HCT116 (cell line): ENCODE results near the gene RNASEH2C. TPM values are rescaled to one million over a fixed set of nuclear protein-coding genes. Genes with fewer than 3 reads are reported as not detected.

Experiments
- ATAC-seq: fragments of 200-7000 bp; cut with Tn5 transposase; 2 replicates; pipeline ENCODE4 v1.9.1; 2020; ENCODE audit warnings: mild to moderate bottlenecking, moderate library complexity
- BruUV-seq: library from RNA; stranded (reverse); fragments of 400-500 nt; replicated peaks from 2 replicates; lab custom pipeline; 2021; lab: Mats Ljungman, UMichigan
- CTCF ChIA-PET: fragments of 300-600 bp; sonication (Branson Sonifier 250); formaldehyde crosslinking; loops from one replicate; lab custom pipeline; 2021; ENCODE audit warnings: antibody characterized with exemption; lab: Charles Lee
- POLR2A ChIA-PET: fragments of 300-600, 350-600 bp; sonication (Branson Sonifier 250); formaldehyde crosslinking; loops from one replicate; lab custom pipeline; 2021; ENCODE audit warnings: antibody characterized with exemption; lab: Charles Lee
- RAD21 ChIA-PET, 2 experiments: fragments of 300-600 bp; sonication (Branson Sonifier 250); formaldehyde crosslinking; loops; one replicate each; lab custom pipeline; 2023; ENCODE audit warnings: low total read pairs in 2 of 2; ENCODE audit not compliant: uncharacterized antibody in 2 of 2, unreplicated experiment in 2 of 2, low non-redundant PET in 1 of 2; lab: Charles Lee
- DNase-seq: peaks from one replicate; pipeline ENCODE4 v3.0.0-alpha.2; 2010; ENCODE audit warnings: low read depth, low spot score
- H2AFZ ChIP-seq: fragments of 200-600 bp; shearing (Covaris generic), sonication (generic); 2 replicates; pipeline ENCODE4 v1.6.1; 2017; ENCODE audit warnings: low read depth, mixed run types, mixed read lengths, antibody characterized with exemption, low read length; ENCODE audit not compliant: poor library complexity, severe bottlenecking
- H3K27ac ChIP-seq: 2 replicates; pipeline ENCODE4 v1.5.1; 2012; ENCODE audit warnings: low read depth, low read length
- H3K27me3 ChIP-seq: fragments of 200-600 bp; sonication (generic); 2 replicates; pipeline ENCODE4 v1.6.1; 2016; ENCODE audit warnings: mixed run types, low read length, mixed read lengths; ENCODE audit not compliant: insufficient read depth
- H3K36me3 ChIP-seq, 2 experiments: fragments of 200-500 bp in 1 of 2; fragments of 200-600 bp in 1 of 2; sonication (Bioruptor generic) in 1 of 2; sonication (generic) in 1 of 2; 2 replicates each; pipeline versions ENCODE4 v1.5.1 to v1.6.1; 2014 to 2016; ENCODE audit warnings: low read length in 2 of 2, inconsistent platforms in 1 of 2, mixed read lengths in 1 of 2, mixed run types in 1 of 2; ENCODE audit not compliant: insufficient read depth in 2 of 2, control insufficient read depth in 1 of 2
- H3K4me1 ChIP-seq, 2 experiments: fragments of 200-600 bp in 1 of 2; sonication (generic) in 1 of 2; 2 replicates each; pipeline versions ENCODE4 v1.5.1 to v1.6.1; 2012 to 2017; ENCODE audit warnings: low read length in 2 of 2, inconsistent platforms in 1 of 2, mild to moderate bottlenecking in 1 of 2, mixed read lengths in 1 of 2, mixed run types in 1 of 2, moderate library complexity in 1 of 2; ENCODE audit not compliant: insufficient read depth in 2 of 2, control insufficient read depth in 1 of 2
- H3K4me2 ChIP-seq: fragments of 200-600 bp; sonication (generic); 2 replicates; pipeline ENCODE4 v1.6.1; 2017; ENCODE audit warnings: mixed run types, low read length, mixed read lengths
- H3K4me3 ChIP-seq, 2 experiments: fragments of 200-600 bp in 1 of 2; sonication (generic) in 1 of 2; replicated peaks in 1 of 2; 2 replicates each; pipeline ENCODE4 v1.5.1; 2011 to 2016; ENCODE audit warnings: low read length in 2 of 2, control low read depth in 1 of 2, low read depth in 1 of 2, mild to moderate bottlenecking in 1 of 2, mixed read lengths in 1 of 2, mixed run types in 1 of 2
- H3K79me2 ChIP-seq: fragments of 200-600 bp; sonication (generic); 2 replicates; pipeline ENCODE4 v1.6.1; 2017; ENCODE audit warnings: mild to moderate bottlenecking, mixed run types, low read length, moderate library complexity, mixed read lengths; ENCODE audit not compliant: insufficient read depth
- H3K9ac ChIP-seq: fragments of 200-600 bp; sonication (generic); 2 replicates; pipeline ENCODE4 v1.6.1; 2016; ENCODE audit warnings: low read length, mixed read lengths
- H3K9me2 ChIP-seq: fragments of 200-600 bp; sonication (generic), shearing (Covaris generic); 2 replicates; pipeline ENCODE4 v1.6.1; 2017; ENCODE audit warnings: mixed run types, mild to moderate bottlenecking, moderate library complexity; ENCODE audit not compliant: insufficient read depth
- H3K9me3 ChIP-seq, 2 experiments: fragments of 200-500 bp in 1 of 2; fragments of 200-600 bp in 1 of 2; sonication (Bioruptor generic) in 1 of 2; sonication (generic) in 1 of 2; 2 replicates each; pipeline ENCODE4 v1.6.1; 2014 to 2017; ENCODE audit warnings: low read length in 2 of 2, mixed read lengths in 2 of 2, inconsistent platforms in 1 of 2, low read depth in 1 of 2, mild to moderate bottlenecking in 1 of 2, mixed run types in 1 of 2, moderate library complexity in 1 of 2; ENCODE audit not compliant: control insufficient read depth in 1 of 2, insufficient read depth in 1 of 2
- H4K20me1 ChIP-seq: fragments of 200-600 bp; sonication (generic), shearing (Covaris generic); 2 replicates; pipeline ENCODE4 v1.6.1; 2017; ENCODE audit warnings: mixed run types, mild to moderate bottlenecking, moderate library complexity; ENCODE audit not compliant: insufficient read depth
- ATF3 ChIP-seq: IDR thresholded peaks from 2 replicates; pipeline ENCODE4 v1.6.1; 2012
- CBX3 ChIP-seq: IDR thresholded peaks from 2 replicates; pipeline ENCODE4 v1.6.1; 2012; ENCODE audit warnings: low read depth
- CEBPB ChIP-seq: IDR thresholded peaks from 2 replicates; pipeline ENCODE4 v1.6.1; 2012; ENCODE audit warnings: low read depth
- EZH2 ChIP-seq: fragments of 200-600 bp; sonication (generic); IDR thresholded peaks from 2 replicates; pipeline ENCODE4 v1.6.1; 2017; ENCODE audit warnings: antibody characterized with exemption, mixed run types
- FOSL1 ChIP-seq: IDR thresholded peaks from 2 replicates; pipeline ENCODE4 v1.6.1; 2012; ENCODE audit warnings: low read depth
- MAX ChIP-seq: IDR thresholded peaks from 2 replicates; pipeline ENCODE4 v1.6.1; 2012
- RAD21 ChIP-seq: IDR thresholded peaks from 2 replicates; pipeline ENCODE4 v1.6.1; 2012; ENCODE audit warnings: low read depth, mild to moderate bottlenecking
- SP1 ChIP-seq: IDR thresholded peaks from 2 replicates; pipeline ENCODE4 v1.6.1; 2012; ENCODE audit warnings: low read depth
- SRF ChIP-seq: IDR thresholded peaks from 2 replicates; pipeline ENCODE4 v1.6.1; 2012; ENCODE audit warnings: low read depth
- TCF7L2 ChIP-seq: IDR thresholded peaks from 2 replicates; pipeline ENCODE4 v1.7.0; 2011; ENCODE audit warnings: borderline replicate concordance, inconsistent platforms; ENCODE audit not compliant: insufficient read depth, insufficient read length; ENCODE audit errors: extremely low read depth
- YY1 ChIP-seq: IDR thresholded peaks from 2 replicates; pipeline ENCODE4 v1.6.1; 2011; ENCODE audit warnings: low read length, low read depth, moderate library complexity, mild to moderate bottlenecking; ENCODE audit not compliant: insufficient replicate concordance; ENCODE audit errors: extremely low read depth
- ZNF274 ChIP-seq: fragments of 200-500 bp; sonication (Bioruptor generic); IDR thresholded peaks from 2 replicates; pipeline ENCODE4 v1.6.1; 2014; ENCODE audit warnings: mild to moderate bottlenecking, low read depth, low read length, inconsistent platforms
- intact Hi-C: fragments of 100-400 bp; cut with micrococcal nuclease; formaldehyde crosslinking; loops from 2 replicates; pipeline ENCODE4 v1.10.0; 2022
- total RNA-seq: library from RNA; stranded (reverse); gene quantifications from one replicate; pipeline ENCODE4 v1.2.1, GENCODE V29; 2021; ENCODE audit not compliant: unreplicated experiment
- TF ChIP-seq, protein P1 (sequence below), 3 experiments: fragments of 200-600 bp in 1 of 3; sonication (generic) in 1 of 3; IDR thresholded peaks in 2 of 3; conservative IDR thresholded peaks in 1 of 3; 2 replicates each; pipeline ENCODE4 v1.5.1; 2012 to 2017; ENCODE audit warnings: low read depth in 2 of 3, low read length in 2 of 3, antibody characterized with exemption in 1 of 3, borderline replicate concordance in 1 of 3, control low read depth in 1 of 3, mild to moderate bottlenecking in 1 of 3, mixed read lengths in 1 of 3, mixed run types in 1 of 3, moderate library complexity in 1 of 3; ENCODE audit not compliant: insufficient read depth in 1 of 3

Gene RNASEH2C
- total RNA-seq, 1 experiment from 2014 or later: 28.5 TPM

- Histone ChIP-seq H3K4me1 (peaks cover 9 to 10% of the 10 kb centered on the region in 2 experiments; a peak in 3 of 4 replicates), H3K9ac (no peak overlapping the region), H2AFZ (no peak overlapping the region), H3K4me2 (no peak overlapping the region), H3K9me3 (no peaks in the 10 kb centered on the region), H4K20me1 (no peaks in the 10 kb centered on the region), H3K79me2 (no peaks in the 10 kb centered on the region), H3K36me3 (no peaks in the 10 kb centered on the region), H3K4me3 (no peak overlapping the region), H3K9me2 (no peaks in the 10 kb centered on the region), H3K27me3 (no peaks in the 10 kb centered on the region), H3K27ac (no peak overlapping the region)
- intact Hi-C loops: no loop called here
- BruUV-seq: no TSS peak
- ChIA-PET POLR2A (interaction anchor here (0.9 kb wide), 1 partner anchor 14 kb away, joined by 3 read pairs; no protein-coding TSS in a partner anchor), RAD21 (no interaction called here), CTCF (no interaction called here)
- TF ChIP-seq ATF3 (no peak), ZNF274 (no peak), RAD21 (no peak), EZH2 (no peak), CEBPB (no peak), FOSL1 (no peak), CBX3 (no peak), YY1 (no peak), TCF7L2 (no peak), SRF (no peak), SP1 (no peak), MAX (no peak)
- TF ChIP-seq, protein P1, sequence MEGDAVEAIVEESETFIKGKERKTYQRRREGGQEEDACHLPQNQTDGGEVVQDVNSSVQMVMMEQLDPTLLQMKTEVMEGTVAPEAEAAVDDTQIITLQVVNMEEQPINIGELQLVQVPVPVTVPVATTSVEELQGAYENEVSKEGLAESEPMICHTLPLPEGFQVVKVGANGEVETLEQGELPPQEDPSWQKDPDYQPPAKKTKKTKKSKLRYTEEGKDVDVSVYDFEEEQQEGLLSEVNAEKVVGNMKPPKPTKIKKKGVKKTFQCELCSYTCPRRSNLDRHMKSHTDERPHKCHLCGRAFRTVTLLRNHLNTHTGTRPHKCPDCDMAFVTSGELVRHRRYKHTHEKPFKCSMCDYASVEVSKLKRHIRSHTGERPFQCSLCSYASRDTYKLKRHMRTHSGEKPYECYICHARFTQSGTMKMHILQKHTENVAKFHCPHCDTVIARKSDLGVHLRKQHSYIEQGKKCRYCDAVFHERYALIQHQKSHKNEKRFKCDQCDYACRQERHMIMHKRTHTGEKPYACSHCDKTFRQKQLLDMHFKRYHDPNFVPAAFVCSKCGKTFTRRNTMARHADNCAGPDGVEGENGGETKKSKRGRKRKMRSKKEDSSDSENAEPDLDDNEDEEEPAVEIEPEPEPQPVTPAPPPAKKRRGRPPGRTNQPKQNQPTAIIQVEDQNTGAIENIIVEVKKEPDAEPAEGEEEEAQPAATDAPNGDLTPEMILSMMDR (IDR thresholded peaks at IDR 0.05 in 2 of 3, conservative IDR thresholded peaks at IDR 0.05 in 1 of 3; ENCODE audit: borderline replicate concordance in 1 of 3, insufficient read depth in 1 of 3, low read depth in 2 of 3, low read length in 2 of 3): no peak
- no peak for DNase-seq
- ATAC-seq: no peak
These were observed 20.2 kb downstream of the RNASEH2C start for GRCh38 chr11:65700399-65700798.
